CD4-positive, alpha-beta T cell treated with Interferon alpha-2 for 1 hour (primary cell): ENCODE data around the gene KAT6B.

Experiments
- DNase-seq, 2 donors: peaks; one replicate each; pipeline ENCODE4 v3.0.0-alpha.2; 2020 to 2022

KAT6B gene

GRCh38 chr10:75079436-75080083 is 253.2 kb downstream of the KAT6B start:
- no peak for DNase-seq

- DNase-seq: no peak
These were observed 254.2 kb downstream of the KAT6B start for GRCh38 chr10:75080554-75080953.

GRCh38 chr10:75081379-75081778 is 255.0 kb downstream of the KAT6B start:
- no peak for DNase-seq
